CD8-positive, alpha-beta memory T cell (primary cell): Measurements from ENCODE around the gene KLHL26. TPM values are rescaled to one million over a fixed set of nuclear protein-coding genes. Genes with fewer than 3 reads are reported as not detected.
A peak's percentile ranks its signal among the peaks of the same experiment; 100 is the strongest.

ENCODE experiments used
- CTCF ChIA-PET: fragments of 350-600 bp; sonication (Branson Sonifier 250); formaldehyde crosslinking; loops from one replicate; lab custom pipeline; 2021; ENCODE audit warnings: antibody characterized with exemption; lab: Charles Lee
- POLR2A ChIA-PET: fragments of 350-600 bp; sonication (Branson Sonifier 250); formaldehyde crosslinking; loops from one replicate; lab custom pipeline; 2021; ENCODE audit warnings: antibody characterized with exemption; lab: Charles Lee
- DNase-seq, 5 donors: peaks; one replicate each; pipeline versions ENCODE4 v3.0.0 to v3.0.0-alpha.2; 2020 to 2022; ENCODE audit warnings: mixed read lengths in 1 of 5
- H3K27ac ChIP-seq: one replicate; pipeline ENCODE4 v1.7.0; 2013; ENCODE audit warnings: low read depth, mild to moderate bottlenecking, low read length, moderate library complexity
- H3K27me3 ChIP-seq: 2 replicates; pipeline ENCODE4 v1.7.0; 2013; ENCODE audit warnings: low read length, mild to moderate bottlenecking; ENCODE audit not compliant: insufficient read depth, poor library complexity, severe bottlenecking
- H3K36me3 ChIP-seq: 2 replicates; pipeline ENCODE4 v1.7.0; 2013; ENCODE audit warnings: mild to moderate bottlenecking, low read length, moderate library complexity; ENCODE audit not compliant: insufficient read depth
- H3K4me1 ChIP-seq: 2 replicates; pipeline ENCODE4 v1.7.0; 2013; ENCODE audit warnings: mild to moderate bottlenecking, low read length, moderate library complexity; ENCODE audit not compliant: insufficient read depth
- H3K4me3 ChIP-seq: 2 replicates; pipeline ENCODE4 v1.7.0; 2013; ENCODE audit warnings: mild to moderate bottlenecking, low read length
- H3K9me3 ChIP-seq: 2 replicates; pipeline ENCODE4 v1.7.0; 2013; ENCODE audit warnings: mild to moderate bottlenecking, low read length
- H3K27ac Mint-ChIP-seq, 8 donors: one replicate each; pipeline ENCODE4 v1.8.0; 2020 to 2021; ENCODE audit warnings: mixed read lengths in 8 of 8, mild to moderate bottlenecking in 6 of 8, inconsistent platforms in 3 of 8, moderate library complexity in 3 of 8
- H3K27me3 Mint-ChIP-seq, 2 donors: one replicate each; pipeline ENCODE4 v1.8.0; 2020 to 2021; ENCODE audit warnings: mixed read lengths in 2 of 2, mild to moderate bottlenecking in 1 of 2, moderate library complexity in 1 of 2
- H3K36me3 Mint-ChIP-seq, 3 donors: one replicate each; pipeline ENCODE4 v1.8.0; 2020 to 2021; ENCODE audit warnings: mixed read lengths in 3 of 3, inconsistent platforms in 1 of 3, mild to moderate bottlenecking in 1 of 3
- H3K4me1 Mint-ChIP-seq, 3 donors: one replicate each; pipeline ENCODE4 v1.8.0; 2020 to 2021; ENCODE audit warnings: mixed read lengths in 3 of 3, inconsistent platforms in 1 of 3, mild to moderate bottlenecking in 1 of 3
- H3K4me3 Mint-ChIP-seq, 7 donors: one replicate each; pipeline ENCODE4 v1.8.0; 2020 to 2021; ENCODE audit warnings: mixed read lengths in 7 of 7, mild to moderate bottlenecking in 6 of 7, moderate library complexity in 4 of 7, inconsistent platforms in 2 of 7
- H3K9me3 Mint-ChIP-seq, 5 donors: one replicate each; pipeline ENCODE4 v1.8.0; 2020 to 2022; ENCODE audit warnings: mixed read lengths in 5 of 5, mild to moderate bottlenecking in 3 of 5, moderate library complexity in 2 of 5, inconsistent platforms in 1 of 5
- polyA plus RNA-seq: library from polyadenylated mRNA; unstranded; fragments of 300-500 nt; fragmentation: Illumina TruSeq; gene quantifications from one replicate; pipeline ENCODE4 v1.2.3, GENCODE V29; 2021
- total RNA-seq, 2 experiments: library from RNA; stranded (reverse); gene quantifications; one replicate each; pipeline ENCODE4 v1.2.3, GENCODE V29; 2021

Gene KLHL26
- total and polyA plus RNA-seq, 3 experiments from 2014 or later = 5.1 to 12.8 (median 12.4) TPM

GRCh38 chr19:18709546-18709945 lies 72.7 kb downstream of the KLHL26 start:
- Mint-ChIP-seq H3K27me3 (no peaks in the 10 kb centered on the region), H3K9me3 (no peaks in the 10 kb centered on the region), H3K27ac (no peak overlapping the region), H3K4me1 (peaks cover 9 to 22% (median 13%) of the 10 kb centered on the region in 3 donors), H3K4me3 (no peak overlapping the region), H3K36me3 (peaks cover 0 to 1% (median 0%) of the 10 kb centered on the region in 3 donors)
- no peak for DNase-seq
- CTCF ChIA-PET = no interaction called here
- no peak overlapping the region for H3K27ac ChIP-seq
- H3K9me3 ChIP-seq = no peaks in the 10 kb centered on the region
- H3K4me3 ChIP-seq = no peak overlapping the region
- no peaks in the 10 kb centered on the region for H3K27me3 ChIP-seq
- H3K4me1 ChIP-seq = no peaks in the 10 kb centered on the region
- H3K36me3 ChIP-seq = no peaks in the 10 kb centered on the region
- POLR2A ChIA-PET = no interaction called here

GRCh38 chr19:18710186-18710585 lies 73.4 kb downstream of the KLHL26 start:
- ChIA-PET CTCF (no interaction called here), POLR2A (no interaction called here)
- Histone ChIP-seq H3K4me3 (no peak overlapping the region), H3K27ac (no peak overlapping the region), H3K36me3 (no peaks in the 10 kb centered on the region), H3K9me3 (no peaks in the 10 kb centered on the region), H3K4me1 (no peaks in the 10 kb centered on the region), H3K27me3 (no peaks in the 10 kb centered on the region)
- DNase-seq = no peak
- Mint-ChIP-seq H3K27ac (no peak overlapping the region), H3K4me1 (peaks cover 15 to 28% (median 15%) of the 10 kb centered on the region in 3 donors), H3K36me3 (peaks cover 0 to 1% (median 0%) of the 10 kb centered on the region in 3 donors), H3K27me3 (no peaks in the 10 kb centered on the region), H3K9me3 (no peaks in the 10 kb centered on the region), H3K4me3 (no peak overlapping the region)

GRCh38 chr19:18710996-18711751 lies 74.3 kb downstream of the KLHL26 start:
- H3K27me3 Mint-ChIP-seq = no peaks in the 10 kb centered on the region
- H3K4me1 ChIP-seq = no peaks in the 10 kb centered on the region
- H3K9me3 ChIP-seq = no peaks in the 10 kb centered on the region
- no peaks in the 10 kb centered on the region for H3K36me3 ChIP-seq
- CTCF ChIA-PET = interaction anchor here (1.1 kb wide), 1 partner anchor 16 kb away, joined by 4 read pairs; no protein-coding TSS in a partner anchor
- H3K36me3 Mint-ChIP-seq = no peaks in the 10 kb centered on the region
- no peak for DNase-seq
- H3K4me3 ChIP-seq = no peak overlapping the region
- H3K4me3 Mint-ChIP-seq = no peak overlapping the region
- H3K9me3 Mint-ChIP-seq = no peaks in the 10 kb centered on the region
- POLR2A ChIA-PET = no interaction called here
- no peaks in the 10 kb centered on the region for H3K27me3 ChIP-seq
- H3K4me1 Mint-ChIP-seq = peaks cover 16 to 31% (median 17%) of the 10 kb centered on the region in 3 donors
- no peak overlapping the region for H3K27ac Mint-ChIP-seq
- no peak overlapping the region for H3K27ac ChIP-seq

- Histone ChIP-seq H3K4me1 (no peaks in the 10 kb centered on the region), H3K9me3 (no peaks in the 10 kb centered on the region), H3K36me3 (no peaks in the 10 kb centered on the region), H3K27me3 (no peaks in the 10 kb centered on the region), H3K4me3 (no peak overlapping the region), H3K27ac (no peak overlapping the region)
- DNase-seq = no peak
- POLR2A ChIA-PET = no interaction called here
- Mint-ChIP-seq H3K27ac (no peak overlapping the region), H3K4me1 (peaks cover 17 to 36% (median 20%) of the 10 kb centered on the region in 3 donors), H3K36me3 (no peaks in the 10 kb centered on the region), H3K27me3 (no peaks in the 10 kb centered on the region), H3K4me3 (no peak overlapping the region), H3K9me3 (no peaks in the 10 kb centered on the region)
- CTCF ChIA-PET = interaction anchor here (1.1 kb wide), 1 partner anchor 15 kb away, joined by 4 read pairs; no protein-coding TSS in a partner anchor
Measured at GRCh38 chr19:18711893-18712292, 75.1 kb downstream of the KLHL26 start.

- no peaks in the 10 kb centered on the region for H3K4me1 ChIP-seq
- no peaks in the 10 kb centered on the region for H3K36me3 Mint-ChIP-seq
- peak overlapping the region in 1 of 8 donors; percentile 73 for H3K27ac Mint-ChIP-seq
- no peaks in the 10 kb centered on the region for H3K27me3 ChIP-seq
- no peak overlapping the region for H3K27ac ChIP-seq
- H3K4me1 Mint-ChIP-seq = peaks cover 17 to 39% (median 17%) of the 10 kb centered on the region in 3 donors
- CTCF ChIA-PET = no interaction called here
- no peak overlapping the region for H3K4me3 ChIP-seq
- no peak for DNase-seq
- no peaks in the 10 kb centered on the region for H3K27me3 Mint-ChIP-seq
- H3K9me3 Mint-ChIP-seq = no peaks in the 10 kb centered on the region
- H3K36me3 ChIP-seq = no peaks in the 10 kb centered on the region
- POLR2A ChIA-PET = no interaction called here
- H3K9me3 ChIP-seq = no peaks in the 10 kb centered on the region
- H3K4me3 Mint-ChIP-seq = peak overlapping the region in 1 of 7 donors; percentile 54
Measured at GRCh38 chr19:18712981-18713380, 76.2 kb downstream of the KLHL26 start.

GRCh38 chr19:18713550-18714117 lies 76.8 kb downstream of the KLHL26 start:
- H3K9me3 Mint-ChIP-seq = no peaks in the 10 kb centered on the region
- H3K36me3 Mint-ChIP-seq = peaks cover 0 to 4% (median under 1%) of the 10 kb centered on the region in 3 donors
- H3K9me3 ChIP-seq = no peaks in the 10 kb centered on the region
- H3K27ac ChIP-seq = no peak overlapping the region
- POLR2A ChIA-PET = no interaction called here
- peaks cover 17 to 39% (median 18%) of the 10 kb centered on the region in 3 donors for H3K4me1 Mint-ChIP-seq
- H3K4me3 Mint-ChIP-seq = peak overlapping the region in 2 of 7 donors; percentile 40 to 54
- H3K4me1 ChIP-seq = no peaks in the 10 kb centered on the region
- H3K4me3 ChIP-seq = no peak overlapping the region
- H3K27me3 Mint-ChIP-seq = no peaks in the 10 kb centered on the region
- no peaks in the 10 kb centered on the region for H3K27me3 ChIP-seq
- CTCF ChIA-PET = no interaction called here
- no peaks in the 10 kb centered on the region for H3K36me3 ChIP-seq
- DNase-seq = no peak
- peak overlapping the region in 1 of 8 donors; percentile 73 for H3K27ac Mint-ChIP-seq

GRCh38 chr19:18715416-18715815 lies 78.6 kb downstream of the KLHL26 start:
- ChIA-PET POLR2A (no interaction called here), CTCF (no interaction called here)
- H3K36me3 Mint-ChIP-seq = peaks cover 0 to 7% (median 3%) of the 10 kb centered on the region in 3 donors
- Histone ChIP-seq H3K4me3 (no peak overlapping the region), H3K36me3 (no peaks in the 10 kb centered on the region), H3K4me1 (no peaks in the 10 kb centered on the region), H3K27ac (no peak overlapping the region), H3K9me3 (no peaks in the 10 kb centered on the region), H3K27me3 (no peaks in the 10 kb centered on the region)
- peaks cover 17 to 34% (median 20%) of the 10 kb centered on the region in 3 donors for H3K4me1 Mint-ChIP-seq
- H3K27me3 Mint-ChIP-seq = no peaks in the 10 kb centered on the region
- no peaks in the 10 kb centered on the region for H3K9me3 Mint-ChIP-seq
- no peak overlapping the region for H3K4me3 Mint-ChIP-seq
- peak overlapping the region in 2 of 8 donors; percentile 71 to 77 for H3K27ac Mint-ChIP-seq
- DNase-seq = no peak

- H3K27ac ChIP-seq = no peak overlapping the region
- Mint-ChIP-seq H3K4me1 (peaks cover 17 to 37% (median 22%) of the 10 kb centered on the region in 3 donors), H3K4me3 (no peak overlapping the region), H3K9me3 (no peaks in the 10 kb centered on the region), H3K36me3 (peaks cover 0 to 12% (median 7%) of the 10 kb centered on the region in 3 donors), H3K27ac (peak overlapping the region in 4 of 8 donors; percentile 18 to 77 (median 34)), H3K27me3 (no peaks in the 10 kb centered on the region)
- H3K4me3 ChIP-seq = no peak overlapping the region
- DNase-seq = no peak
- H3K4me1 ChIP-seq = no peaks in the 10 kb centered on the region
- no peaks in the 10 kb centered on the region for H3K27me3 ChIP-seq
- no peaks in the 10 kb centered on the region for H3K9me3 ChIP-seq
- CTCF ChIA-PET = no interaction called here
- POLR2A ChIA-PET = no interaction called here
- H3K36me3 ChIP-seq = no peaks in the 10 kb centered on the region
Measured at GRCh38 chr19:18716857-18717256, 80.0 kb downstream of the KLHL26 start.
